Stimulated activated CD8-positive, alpha-beta memory T cell treated with anti-CD3 and anti-CD28 coated beads, Interleukin-15, amount 100 ng/mL, for 48 hours (primary cell): ENCODE results near the gene CA11.

Experiments
- DNase-seq, 2 donors: peaks; one replicate each; pipeline ENCODE4 v3.0.0-alpha.2; 2020; ENCODE audit warnings: low read depth in 2 of 2

CA11 gene

DNA sequence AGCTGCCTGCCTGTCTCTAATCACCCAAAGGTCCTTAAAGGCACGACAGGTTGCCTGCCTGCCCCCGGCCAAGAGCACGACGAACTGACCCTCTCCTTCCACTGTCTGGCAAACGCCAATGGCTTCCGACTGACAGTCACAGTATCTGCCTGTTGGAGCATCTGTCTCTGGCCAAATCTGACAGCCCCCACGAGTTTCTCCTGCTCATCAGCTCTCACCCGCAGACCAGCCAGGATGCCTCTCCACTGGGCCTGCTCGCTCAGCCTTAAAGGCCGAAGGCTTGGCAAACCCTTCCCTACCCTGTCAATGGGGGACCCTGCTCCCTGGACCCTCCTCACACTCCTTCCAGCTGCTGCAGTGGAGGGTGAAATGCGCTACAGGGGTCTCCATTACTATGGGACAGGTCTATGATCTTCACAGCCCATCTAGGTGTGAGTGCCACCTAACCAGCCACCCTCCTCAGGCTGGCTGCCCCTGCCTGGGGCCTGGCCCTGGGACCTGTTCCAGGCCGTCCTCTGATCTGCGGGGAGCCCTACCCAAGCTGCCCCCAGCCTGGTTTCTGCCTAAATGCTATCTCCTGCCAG, 32.0 kb downstream of the CA11 start:
- DNase-seq, result no peak

GRCh38 chr19:48613024-48613851, 32.7 kb downstream of the CA11 start:
- no peak for DNase-seq

- no peak for DNase-seq
Measured at GRCh38 chr19:48611872-48612271, 34.1 kb downstream of the CA11 start.

DNA sequence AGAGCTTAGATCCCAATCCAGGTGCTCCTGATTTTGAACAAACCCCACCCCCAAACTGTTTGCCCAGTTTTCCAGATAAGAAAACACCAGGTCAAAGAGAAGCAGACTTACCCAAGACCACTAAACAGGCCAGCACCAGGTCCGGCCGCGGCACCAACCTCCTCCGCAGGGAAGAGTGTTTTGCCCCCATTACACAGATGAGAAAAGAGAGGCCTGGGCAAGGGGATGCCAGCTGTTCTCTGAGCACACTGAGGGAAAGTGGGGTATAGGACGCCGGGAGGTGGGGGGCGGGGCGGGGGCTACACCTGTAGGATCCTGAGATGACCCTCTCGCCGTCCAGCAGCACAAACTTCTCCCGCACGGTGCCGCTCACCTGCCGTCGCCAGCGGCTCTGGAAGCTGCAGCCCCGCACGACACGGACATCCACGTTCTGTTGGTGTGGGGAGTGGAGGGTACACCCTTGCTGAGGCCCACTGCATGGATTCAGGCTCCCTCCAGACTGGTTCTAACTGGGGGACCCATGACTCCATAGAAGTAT, 36.3 kb downstream of the CA11 start:
- no peak for DNase-seq

DNA sequence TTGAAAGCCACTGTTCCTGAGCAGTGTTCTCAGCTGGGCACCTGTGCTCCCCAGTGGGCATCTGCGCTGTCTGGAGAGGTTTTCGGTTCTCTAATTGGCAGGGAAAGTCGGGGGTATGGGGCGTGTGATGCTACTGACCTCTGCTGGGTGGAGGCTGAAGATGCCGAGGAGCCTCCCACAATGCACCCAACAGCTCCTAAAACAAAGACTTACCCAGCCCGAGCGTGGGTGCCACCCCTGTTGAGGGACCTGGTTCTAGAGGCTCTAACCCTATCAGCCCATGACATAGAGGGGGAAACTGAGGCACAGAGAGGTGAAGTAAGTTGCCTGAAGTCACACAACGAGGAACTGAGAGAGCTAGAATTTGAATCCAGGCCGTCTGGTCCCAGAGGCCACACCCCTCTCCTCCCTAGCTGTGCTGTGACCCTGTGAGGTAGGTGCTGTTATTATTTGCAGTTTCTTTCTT, 37.2 kb downstream of the CA11 start:
- no peak for DNase-seq

- DNase-seq, result no peak
Measured at GRCh38 chr19:48607359-48607755, 38.6 kb downstream of the CA11 start.

- DNase-seq, result no peak
Measured at GRCh38 chr19:48606463-48607358, 39.3 kb downstream of the CA11 start, which contains the start of gene SPACA4. TSS of gene SPACA4 (plus strand) at chr19:48606742. CDS start at chr19:48606979, 237 bp downstream.

GRCh38 chr19:48603850-48604249, 42.1 kb downstream of the CA11 start:
- no peak for DNase-seq

DNA sequence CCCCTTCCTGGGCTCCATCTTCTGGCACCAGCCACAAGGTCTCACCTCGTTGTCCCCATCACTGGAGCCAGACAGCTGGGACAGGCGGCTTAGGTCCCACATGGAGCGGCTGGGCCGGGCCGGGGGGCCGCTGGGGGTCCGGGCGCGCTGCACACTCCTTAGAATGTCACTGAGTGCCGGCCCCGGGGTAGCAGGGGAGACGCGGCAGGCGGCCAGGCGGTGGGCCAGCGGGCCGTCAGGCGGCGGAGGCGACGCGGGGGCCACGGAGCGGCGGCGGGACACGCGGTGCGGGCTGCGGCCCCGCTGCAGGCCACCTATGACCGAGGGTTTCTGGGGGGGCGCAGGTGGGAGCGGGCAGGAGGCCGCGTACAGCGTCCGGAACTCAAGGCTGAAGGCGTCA, 42.5 kb downstream of the CA11 start:
- DNase-seq, result no peak

DNA sequence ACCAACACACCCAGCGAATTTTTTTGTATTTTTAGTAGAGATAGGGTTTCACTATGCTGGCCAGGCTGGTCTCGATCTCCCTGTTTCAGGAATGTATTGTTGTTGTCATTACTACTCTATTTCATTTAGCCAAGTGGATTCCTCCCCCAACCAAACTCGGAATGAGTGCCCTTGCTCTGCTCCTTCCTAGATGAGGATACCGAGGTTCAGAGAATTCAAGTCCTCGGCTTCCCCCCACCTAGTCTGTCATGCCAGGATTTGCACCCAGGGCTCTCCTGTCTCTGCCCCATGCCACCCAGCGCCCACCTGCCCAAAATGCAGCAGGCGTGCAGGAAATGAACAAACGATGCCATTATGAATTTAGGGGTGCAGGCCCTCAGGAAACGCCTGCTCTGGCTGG, 43.0 kb downstream of the CA11 start:
- DNase-seq, result no peak

DNA sequence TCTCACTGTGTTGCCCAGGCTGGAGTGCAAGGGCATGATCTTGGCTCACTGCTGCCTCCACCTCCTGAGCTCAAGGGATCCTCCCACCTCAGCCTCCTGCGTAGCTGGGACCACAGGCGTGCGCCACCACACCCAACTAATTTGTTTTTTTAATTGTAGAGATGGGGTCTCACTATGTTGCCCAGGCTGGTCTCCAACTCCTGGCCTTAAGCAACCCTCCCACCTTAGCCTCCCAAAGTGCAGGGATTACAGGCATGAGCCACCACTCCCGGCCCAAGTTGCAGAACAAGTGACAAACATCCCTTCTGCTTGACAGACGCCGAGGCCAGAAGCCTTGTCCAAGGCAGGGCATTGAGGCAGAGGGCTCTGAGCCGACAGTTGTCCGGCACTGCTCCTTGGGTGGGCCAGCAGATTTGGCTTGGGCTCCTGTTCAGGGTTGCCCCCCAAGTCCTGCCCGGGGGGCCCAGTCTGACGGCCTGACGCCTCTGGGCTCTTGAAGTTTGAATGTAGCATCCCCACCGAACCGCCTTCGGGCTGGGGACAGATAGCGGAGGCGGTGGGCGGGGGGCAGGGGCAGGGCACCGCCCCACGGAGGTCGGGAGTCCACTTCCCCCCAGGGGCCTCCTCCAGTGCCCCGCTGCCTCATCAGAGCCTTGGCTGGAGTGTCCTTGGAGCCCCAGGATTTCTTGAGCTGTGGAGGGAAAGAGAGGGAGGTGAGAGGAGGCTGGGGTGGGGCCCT, 45.1 kb downstream of the CA11 start:
- no peak for DNase-seq

DNA sequence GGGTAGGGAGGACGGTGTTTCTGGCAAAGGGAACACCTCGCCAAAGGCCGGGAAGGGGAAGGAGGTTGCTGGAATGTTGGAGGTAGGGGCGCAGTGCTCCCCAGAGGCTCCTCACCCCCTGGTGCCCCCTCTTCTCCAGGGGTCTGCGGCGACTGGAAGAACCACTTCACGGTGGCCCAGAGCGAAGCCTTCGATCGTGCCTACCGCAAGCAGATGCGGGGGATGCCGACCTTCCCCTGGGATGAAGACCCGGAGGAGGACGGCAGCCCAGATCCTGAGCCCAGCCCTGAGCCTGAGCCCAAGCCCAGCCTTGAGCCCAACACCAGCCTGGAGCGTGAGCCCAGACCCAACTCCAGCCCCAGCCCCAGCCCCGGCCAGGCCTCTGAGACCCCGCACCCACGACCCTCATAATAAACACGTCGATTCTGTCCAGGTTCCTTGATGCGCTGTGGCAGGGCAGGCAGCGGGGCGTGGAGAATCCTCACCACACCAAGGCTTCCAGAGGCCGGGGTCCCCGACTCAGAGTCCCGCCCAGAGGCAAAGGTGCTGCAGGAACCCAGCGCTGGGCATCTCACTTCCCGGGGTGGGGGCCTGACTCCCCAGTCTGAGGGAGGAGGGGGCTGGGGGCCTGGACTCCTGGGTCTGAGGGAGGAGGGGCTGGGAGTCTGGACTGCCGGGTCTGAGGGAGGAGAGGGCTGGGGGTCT, 46.8 kb downstream of the CA11 start:
- no peak for DNase-seq

- no peak for DNase-seq
Measured at GRCh38 chr19:48596679-48597465, 49.1 kb downstream of the CA11 start.

- no peak for DNase-seq
Measured at GRCh38 chr19:48596237-48596636, 49.8 kb downstream of the CA11 start.

DNA sequence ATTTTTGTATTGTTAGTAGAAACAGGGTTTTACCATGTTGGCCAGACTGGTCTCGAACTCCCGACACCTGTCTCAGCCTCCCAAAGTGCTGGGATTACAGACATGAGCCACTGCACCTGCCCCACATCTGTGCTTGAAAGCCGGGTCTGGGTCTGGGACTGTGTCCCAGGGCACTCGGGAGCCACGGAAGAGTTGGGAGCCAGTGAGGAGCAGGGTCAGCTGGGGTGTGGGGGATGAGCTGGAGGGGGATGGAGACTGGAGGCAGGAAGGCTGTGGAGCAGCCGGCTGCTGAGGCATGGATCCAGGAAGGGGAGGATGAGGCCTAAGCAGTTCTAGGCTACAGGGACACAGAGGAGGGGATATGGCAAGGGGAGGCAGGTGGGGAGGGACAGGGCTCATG, 50.2 kb downstream of the CA11 start:
- DNase-seq, result no peak

GRCh38 chr19:48595171-48595570, 50.8 kb downstream of the CA11 start:
- no peak for DNase-seq

GRCh38 chr19:48591021-48591420, 55.0 kb downstream of the CA11 start:
- no peak for DNase-seq

- DNase-seq, result peak; percentile 72 to 74
Measured at GRCh38 chr19:48588670-48589401, 57.2 kb downstream of the CA11 start.
